Stimulated activated naive CD4-positive, alpha-beta T cell treated with Interleukin-2 at 50 U/mL for 16 hours (primary cell): Measurements from ENCODE around the gene SALL2.

Experiments used
- DNase-seq: peaks from one replicate; lab custom pipeline; 2025; lab: John Stamatoyannopoulos, UW

The SALL2 gene

GRCh38 chr14:21527318-21527679 is 1.2 kb upstream of the SALL2 start:
- DNase-seq: no peak

GRCh38 chr14:21526672-21527317 is 649 bp upstream of the SALL2 start:
- DNase-seq: no peak

GRCh38 chr14:21525571-21525961 is 580 bp downstream of the SALL2 start:
- no peak for DNase-seq

GRCh38 chr14:21524575-21525490 is 1.3 kb downstream of the SALL2 start:
- DNase-seq: no peak

GRCh38 chr14:21523203-21523602 is 2.9 kb downstream of the SALL2 start:
- DNase-seq: no peak

- DNase-seq: no peak
Measured at GRCh38 chr14:21521501-21521900, 4.6 kb downstream of the SALL2 start.

GRCh38 chr14:21520767-21521166 is 5.4 kb downstream of the SALL2 start:
- no peak for DNase-seq

- DNase-seq: no peak
Measured at GRCh38 chr14:21518725-21519124, 7.4 kb downstream of the SALL2 start.

GRCh38 chr14:21514341-21514740 is 11.8 kb downstream of the SALL2 start:
- DNase-seq: no peak

GRCh38 chr14:21510735-21511657 is 15.2 kb downstream of the SALL2 start, which contains the start of gene METTL3:
Gene METTL3, minus strand, starts transcription at chr14:21511340. Its CDS starts 117 bp downstream, at chr14:21511223.
- peak; percentile 95 for DNase-seq

- no peak for DNase-seq
Measured at GRCh38 chr14:21509432-21510143, 16.6 kb downstream of the SALL2 start.

- DNase-seq: no peak
Measured at GRCh38 chr14:21506557-21506956, 19.6 kb downstream of the SALL2 start.

GRCh38 chr14:21505012-21505553 is 21.1 kb downstream of the SALL2 start:
- DNase-seq: no peak

- DNase-seq: no peak
Measured at GRCh38 chr14:21503376-21503775, 22.8 kb downstream of the SALL2 start.

GRCh38 chr14:21501568-21501967 is 24.6 kb downstream of the SALL2 start:
- DNase-seq: no peak

- no peak for DNase-seq
Measured at GRCh38 chr14:21498540-21499526, 27.3 kb downstream of the SALL2 start.

- DNase-seq: no peak
Measured at GRCh38 chr14:21496453-21496852, 29.7 kb downstream of the SALL2 start.

GRCh38 chr14:21494902-21495762 is 31.0 kb downstream of the SALL2 start:
- DNase-seq: no peak

GRCh38 chr14:21486640-21487087 is 39.5 kb downstream of the SALL2 start:
- no peak for DNase-seq
